ENCODE data around the gene ZYG11B. TPM values are rescaled to one million over a fixed set of nuclear protein-coding genes. Genes with fewer than 3 reads are reported as not detected.
"Not testable (repeated sequence)": the region's sequence is repeated elsewhere in the genome, so short reads cannot be mapped to it uniquely, and the experiment has no call there.

ZYG11B gene
- total RNA-seq, 2 donors from 2014 or later, result 10.0 to 12.7 TPM

DNA sequence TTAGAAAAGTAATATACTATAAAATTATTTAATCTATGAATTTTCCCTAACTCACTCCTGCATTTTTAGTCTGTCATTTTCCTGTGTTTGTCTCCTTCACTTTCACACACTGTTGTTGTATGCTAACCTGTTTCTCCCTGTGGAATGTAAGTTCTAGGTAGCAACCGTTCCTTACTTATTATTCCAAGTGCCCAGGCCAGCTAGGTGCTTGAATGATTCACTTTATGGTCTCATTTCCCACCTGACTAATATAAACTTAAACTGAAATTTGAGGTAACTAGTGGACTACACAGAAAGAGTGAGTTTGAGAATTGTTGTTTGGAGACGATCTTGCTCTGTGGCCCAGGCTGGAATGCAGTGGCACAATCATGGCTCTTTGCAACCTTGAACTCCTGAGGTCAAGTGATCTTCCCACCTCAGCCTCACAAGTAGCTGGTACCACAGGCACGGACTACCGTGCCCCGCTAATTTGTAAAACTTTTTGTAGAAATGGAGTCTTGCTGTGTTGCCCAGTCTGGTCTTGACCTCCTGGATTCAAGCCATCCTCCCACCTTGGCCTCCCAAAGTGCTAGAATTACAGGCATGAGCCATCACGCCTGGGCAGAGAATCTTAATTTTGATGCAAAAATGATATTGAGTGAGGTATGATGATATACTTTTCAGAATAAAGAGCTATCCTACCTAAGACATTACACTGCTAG, 1.9 kb downstream of the ZYG11B start:
- peak overlapping the region; percentile 91 for H3K4me3 Mint-ChIP-seq
- H3K36me3 Mint-ChIP-seq (ENCODE audit: low read depth), result no peaks in the 10 kb centered on the region
- ATAC-seq (replicated peaks), result no peak
- H3K27me3 Mint-ChIP-seq, result no peaks in the 10 kb centered on the region
- peaks cover 14% of the 10 kb centered on the region for H3K4me1 Mint-ChIP-seq
- no peaks in the 10 kb centered on the region for H3K9me3 Mint-ChIP-seq
- no peak overlapping the region for H3K27ac Mint-ChIP-seq

DNA sequence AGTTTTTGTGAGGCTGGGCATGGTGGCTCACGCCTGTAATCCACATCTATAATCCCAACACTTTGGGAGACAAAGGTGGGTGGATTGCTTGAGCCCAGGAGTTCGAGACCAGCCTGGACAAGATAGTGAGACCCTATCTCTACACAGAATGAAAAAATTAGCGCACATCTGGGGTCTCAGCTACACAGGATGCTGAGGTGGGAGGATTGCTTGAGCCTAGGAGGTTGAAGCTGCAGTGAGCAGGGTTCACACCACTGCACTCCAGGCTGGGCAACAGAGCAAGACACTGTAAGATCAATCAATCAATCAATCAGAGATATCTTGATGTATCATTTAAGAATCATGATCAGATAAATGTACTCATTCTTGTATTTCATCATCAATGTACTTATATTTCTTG, 7.1 kb downstream of the ZYG11B start:
- Mint-ChIP-seq H3K4me1 (peaks cover 12% of the 10 kb centered on the region), H3K27me3 (no peaks in the 10 kb centered on the region), H3K36me3 (ENCODE audit: low read depth) (no peaks in the 10 kb centered on the region), H3K27ac (no peak overlapping the region), H3K9me3 (no peaks in the 10 kb centered on the region), H3K4me3 (no peak overlapping the region)
- no peak for ATAC-seq (replicated peaks)

DNA sequence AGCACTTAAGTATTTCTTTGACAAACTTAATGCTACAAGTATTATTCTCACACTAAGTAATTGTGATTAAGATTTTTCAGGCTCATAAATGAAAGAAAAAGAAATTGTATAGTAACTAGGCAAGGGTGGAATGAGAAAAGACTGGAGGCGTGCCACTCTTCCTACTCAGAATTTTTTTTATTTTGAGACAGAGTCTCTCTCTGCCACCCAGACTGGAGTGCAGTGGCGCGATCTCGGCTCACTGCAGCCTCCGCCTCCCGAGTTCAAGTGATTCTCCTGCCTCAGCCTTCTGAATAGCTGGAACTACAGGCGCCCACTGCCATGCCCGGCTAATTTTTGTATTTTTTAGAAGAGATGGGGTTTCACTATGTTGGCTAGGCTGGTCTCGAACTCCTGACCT, 9.1 kb downstream of the ZYG11B start:
- H3K4me1 Mint-ChIP-seq, result peaks cover 11% of the 10 kb centered on the region
- H3K36me3 Mint-ChIP-seq (ENCODE audit: low read depth); H3K27ac Mint-ChIP-seq; H3K27me3 Mint-ChIP-seq; H3K4me3 Mint-ChIP-seq; H3K9me3 Mint-ChIP-seq; ATAC-seq (replicated peaks): not testable (repeated sequence)

DNA sequence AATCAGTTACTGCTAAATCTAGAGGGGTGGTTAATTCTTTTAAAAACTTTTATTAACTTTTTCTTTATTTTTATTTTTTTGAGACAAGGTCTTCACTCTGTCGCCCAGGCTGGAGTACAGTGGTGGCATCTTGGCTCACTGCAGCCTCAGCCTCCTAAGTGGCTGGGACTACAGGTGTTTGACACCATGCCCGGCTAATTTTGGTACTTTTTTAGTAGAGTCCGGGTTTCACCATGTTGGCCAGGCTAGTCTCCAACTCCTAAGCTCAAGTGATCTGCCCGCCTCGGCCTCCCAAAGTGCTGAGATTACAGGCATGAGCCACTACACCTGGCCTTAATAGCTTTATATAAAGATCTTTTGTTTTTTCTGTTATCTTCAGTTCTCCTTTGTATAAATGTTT, 11.9 kb downstream of the ZYG11B start:
- no peaks in the 10 kb centered on the region for H3K27me3 Mint-ChIP-seq
- no peaks in the 10 kb centered on the region for H3K36me3 Mint-ChIP-seq (ENCODE audit: low read depth)
- H3K4me3 Mint-ChIP-seq, result no peak overlapping the region
- no peaks in the 10 kb centered on the region for H3K9me3 Mint-ChIP-seq
- peaks cover 11% of the 10 kb centered on the region for H3K4me1 Mint-ChIP-seq
- ATAC-seq (replicated peaks), result no peak
- H3K27ac Mint-ChIP-seq, result no peak overlapping the region

GRCh38 chr1:52738893-52739292, 12.6 kb downstream of the ZYG11B start:
- no peak overlapping the region for H3K27ac Mint-ChIP-seq
- no peaks in the 10 kb centered on the region for H3K9me3 Mint-ChIP-seq
- no peaks in the 10 kb centered on the region for H3K27me3 Mint-ChIP-seq
- no peaks in the 10 kb centered on the region for H3K36me3 Mint-ChIP-seq (ENCODE audit: low read depth)
- H3K4me1 Mint-ChIP-seq, result peaks cover 11% of the 10 kb centered on the region
- no peak overlapping the region for H3K4me3 Mint-ChIP-seq
- ATAC-seq (replicated peaks), result no peak

- H3K27me3 Mint-ChIP-seq, result no peaks in the 10 kb centered on the region
- peaks cover 11% of the 10 kb centered on the region for H3K4me1 Mint-ChIP-seq
- H3K9me3 Mint-ChIP-seq, result no peaks in the 10 kb centered on the region
- no peak for ATAC-seq (replicated peaks)
- no peak overlapping the region for H3K4me3 Mint-ChIP-seq
- no peak overlapping the region for H3K27ac Mint-ChIP-seq
- no peaks in the 10 kb centered on the region for H3K36me3 Mint-ChIP-seq (ENCODE audit: low read depth)
Observed at GRCh38 chr1:52739699-52740467, 13.6 kb downstream of the ZYG11B start.

DNA sequence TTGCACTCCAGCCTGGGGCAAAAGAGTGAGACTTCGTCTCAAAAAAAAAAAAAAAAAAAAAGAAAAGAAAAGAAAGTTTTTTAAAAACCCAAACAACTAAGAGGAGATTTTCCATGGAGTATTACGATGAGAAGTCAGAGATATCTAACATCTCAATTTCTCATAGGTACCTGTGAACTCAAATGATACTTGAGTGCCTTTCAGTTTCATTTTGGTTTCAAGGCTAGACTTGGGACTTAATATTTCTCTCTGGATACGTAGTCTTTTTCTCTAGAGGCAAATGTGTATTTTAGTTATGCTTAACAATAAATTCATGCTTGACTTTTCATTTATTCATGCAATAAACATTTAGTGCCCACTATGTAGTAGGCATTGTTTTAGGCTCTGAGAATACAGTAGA, 15.0 kb downstream of the ZYG11B start:
- Mint-ChIP-seq H3K36me3 (ENCODE audit: low read depth) (no peaks in the 10 kb centered on the region), H3K27me3 (no peaks in the 10 kb centered on the region), H3K4me3 (peak overlapping the region; percentile 36), H3K27ac (no peak overlapping the region), H3K9me3 (no peaks in the 10 kb centered on the region), H3K4me1 (peaks cover 11% of the 10 kb centered on the region)
- no peak for ATAC-seq (replicated peaks)

- no peak overlapping the region for H3K4me3 Mint-ChIP-seq
- no peak for ATAC-seq (replicated peaks)
- H3K27me3 Mint-ChIP-seq, result no peaks in the 10 kb centered on the region
- peaks cover 13% of the 10 kb centered on the region for H3K4me1 Mint-ChIP-seq
- H3K36me3 Mint-ChIP-seq (ENCODE audit: low read depth), result no peaks in the 10 kb centered on the region
- H3K27ac Mint-ChIP-seq, result no peak overlapping the region
- no peaks in the 10 kb centered on the region for H3K9me3 Mint-ChIP-seq
Observed at GRCh38 chr1:52746189-52746588, 19.9 kb downstream of the ZYG11B start.

DNA sequence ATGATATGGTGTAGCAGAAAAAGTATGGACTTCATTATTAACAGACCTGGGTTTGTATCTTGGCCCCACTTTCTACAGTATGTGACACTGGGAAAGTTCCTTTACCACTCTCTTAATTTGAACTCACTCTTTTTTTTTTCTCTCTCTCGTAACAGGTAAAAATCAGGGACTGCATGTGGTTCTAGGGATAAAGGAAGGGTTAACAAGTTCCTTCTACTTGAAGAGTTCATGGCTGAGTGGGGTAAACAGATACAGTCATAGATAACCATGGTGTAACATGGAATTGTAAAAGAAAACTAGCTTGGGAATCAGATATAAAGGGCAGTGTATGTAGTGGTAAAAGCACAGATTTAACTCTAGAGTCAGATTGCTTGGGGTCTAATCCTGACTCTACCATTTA, 21.2 kb downstream of the ZYG11B start:
- Mint-ChIP-seq H3K27me3 (no peaks in the 10 kb centered on the region), H3K36me3 (ENCODE audit: low read depth) (no peaks in the 10 kb centered on the region), H3K4me3 (no peak overlapping the region), H3K4me1 (peaks cover 13% of the 10 kb centered on the region), H3K27ac (no peak overlapping the region), H3K9me3 (no peaks in the 10 kb centered on the region)
- ATAC-seq (replicated peaks), result no peak

DNA sequence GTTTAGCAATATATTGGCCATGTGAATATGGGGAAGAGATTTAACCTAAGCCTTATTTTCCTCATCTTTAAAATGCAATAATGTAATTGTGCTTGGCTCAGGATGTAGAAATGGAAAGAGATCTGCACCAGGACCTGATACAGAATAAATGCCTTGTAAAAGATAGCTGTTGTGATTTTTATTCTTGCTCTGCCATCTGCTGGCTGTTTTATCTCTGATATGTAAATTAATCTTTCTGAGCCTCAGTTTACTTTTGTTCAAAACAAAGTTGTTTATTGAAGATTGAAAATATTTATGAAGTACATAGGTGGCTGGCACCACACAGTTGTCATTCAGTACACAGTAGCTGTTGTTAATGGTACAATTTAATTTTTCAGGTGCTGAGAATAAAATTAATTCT, 21.9 kb downstream of the ZYG11B start:
- H3K27me3 Mint-ChIP-seq, result no peaks in the 10 kb centered on the region
- H3K27ac Mint-ChIP-seq, result no peak overlapping the region
- H3K4me3 Mint-ChIP-seq, result no peak overlapping the region
- no peaks in the 10 kb centered on the region for H3K36me3 Mint-ChIP-seq (ENCODE audit: low read depth)
- peaks cover 13% of the 10 kb centered on the region for H3K4me1 Mint-ChIP-seq
- no peak for ATAC-seq (replicated peaks)
- H3K9me3 Mint-ChIP-seq, result no peaks in the 10 kb centered on the region

GRCh38 chr1:52749496-52749895, 23.2 kb downstream of the ZYG11B start:
- not testable (repeated sequence) for H3K27me3 Mint-ChIP-seq; H3K27ac Mint-ChIP-seq; H3K9me3 Mint-ChIP-seq; H3K36me3 Mint-ChIP-seq (ENCODE audit: low read depth); H3K4me3 Mint-ChIP-seq; ATAC-seq (replicated peaks)
- H3K4me1 Mint-ChIP-seq, result peaks cover 13% of the 10 kb centered on the region

GRCh38 chr1:52750139-52750538, 23.9 kb downstream of the ZYG11B start:
- not testable (repeated sequence) for H3K4me3 Mint-ChIP-seq; H3K27ac Mint-ChIP-seq; H3K27me3 Mint-ChIP-seq; H3K9me3 Mint-ChIP-seq; H3K36me3 Mint-ChIP-seq (ENCODE audit: low read depth); ATAC-seq (replicated peaks)
- H3K4me1 Mint-ChIP-seq, result peaks cover 13% of the 10 kb centered on the region

DNA sequence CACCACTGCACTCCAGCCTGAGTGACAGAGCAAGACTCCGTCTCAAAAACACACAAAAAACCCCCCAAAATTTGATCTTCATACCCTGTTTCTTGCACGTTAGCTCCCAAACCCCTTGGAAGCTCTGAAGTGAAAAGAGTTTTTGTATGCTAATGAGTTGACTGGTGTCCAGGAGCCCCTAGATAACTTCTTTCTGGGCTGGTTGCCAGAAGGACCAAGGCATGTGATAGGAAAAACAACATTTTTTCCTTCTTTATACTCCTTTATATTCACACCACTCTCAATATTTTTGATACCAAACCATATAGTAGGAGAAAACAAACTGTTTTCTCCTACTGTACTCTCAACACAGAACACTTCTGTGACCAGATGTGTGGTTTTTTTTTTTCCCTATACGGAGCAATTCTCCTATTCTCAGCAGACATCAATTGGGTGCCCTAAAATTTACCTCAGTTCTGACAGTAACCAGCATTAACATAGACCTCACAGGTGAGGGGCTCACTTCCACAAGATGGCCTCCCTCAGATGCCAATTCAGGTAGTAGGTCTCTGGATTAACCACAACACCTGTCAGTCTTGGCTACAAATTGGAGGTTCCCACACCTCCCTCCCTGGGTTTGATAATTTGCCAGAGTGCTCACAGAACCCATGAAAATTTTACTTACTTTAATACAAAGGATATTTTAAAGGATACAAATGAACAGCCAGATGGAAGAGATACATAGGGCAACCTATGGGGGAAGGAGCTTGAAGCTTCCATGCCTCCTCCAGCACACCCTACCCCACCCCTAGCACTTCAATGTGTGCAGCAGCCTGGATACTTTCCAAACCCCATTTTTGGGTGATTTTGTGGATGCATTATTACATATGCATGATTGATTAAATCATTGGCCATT, 25.6 kb downstream of the ZYG11B start:
- Mint-ChIP-seq H3K27ac (no peak overlapping the region), H3K4me3 (no peak overlapping the region), H3K36me3 (ENCODE audit: low read depth) (peaks cover 11% of the 10 kb centered on the region), H3K9me3 (no peaks in the 10 kb centered on the region), H3K4me1 (peaks cover 11% of the 10 kb centered on the region), H3K27me3 (no peaks in the 10 kb centered on the region)
- no peak for ATAC-seq (replicated peaks)

DNA sequence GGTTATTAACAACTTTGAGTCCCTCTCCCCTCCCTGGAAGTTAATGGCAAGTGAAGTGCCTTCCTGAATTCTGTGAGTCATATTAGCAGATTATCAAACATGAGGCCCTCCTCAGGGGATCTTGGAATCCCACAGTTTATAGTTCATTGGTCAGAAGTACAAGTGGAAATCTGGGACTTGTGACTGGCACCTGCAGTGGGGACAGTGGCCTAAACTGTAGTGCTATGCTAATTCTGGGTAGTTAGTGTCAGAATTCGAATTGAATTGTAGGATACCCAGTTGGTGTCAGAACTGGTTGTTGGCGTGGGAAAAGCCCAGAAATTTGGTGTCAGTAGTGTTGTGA, 26.2 kb downstream of the ZYG11B start:
- H3K27me3 Mint-ChIP-seq, result no peaks in the 10 kb centered on the region
- peaks cover 17% of the 10 kb centered on the region for H3K36me3 Mint-ChIP-seq (ENCODE audit: low read depth)

GRCh38 chr1:52753169-52753568, 26.9 kb downstream of the ZYG11B start:
- H3K27ac Mint-ChIP-seq, result no peak overlapping the region
- no peaks in the 10 kb centered on the region for H3K27me3 Mint-ChIP-seq
- no peak for ATAC-seq (replicated peaks)
- H3K4me3 Mint-ChIP-seq, result no peak overlapping the region
- H3K9me3 Mint-ChIP-seq, result no peaks in the 10 kb centered on the region
- H3K36me3 Mint-ChIP-seq (ENCODE audit: low read depth), result peaks cover 24% of the 10 kb centered on the region
- H3K4me1 Mint-ChIP-seq, result peaks cover 6% of the 10 kb centered on the region

More for the DNA sequence above, 26.2 kb downstream of the ZYG11B start:
- peaks cover 7% of the 10 kb centered on the region for H3K4me1 Mint-ChIP-seq
- no peak overlapping the region for H3K27ac Mint-ChIP-seq
- ATAC-seq (replicated peaks), result no peak
- H3K9me3 Mint-ChIP-seq, result no peaks in the 10 kb centered on the region
- no peak overlapping the region for H3K4me3 Mint-ChIP-seq
